Karpas-422 (cell line): ENCODE data around the gene KCNN3. TPM values are rescaled to one million over a fixed set of nuclear protein-coding genes. Genes with fewer than 3 reads are reported as not detected.

Experiments
- DNase-seq: peaks from one replicate; pipeline ENCODE4 v3.0.0-alpha.2; 2015
- H2AFZ ChIP-seq: fragments of 200-600 bp; sonication (generic); 2 replicates; pipeline ENCODE4 v1.6.1; 2014; ENCODE audit warnings: antibody characterized with exemption, low read length, mixed read lengths
- H3K27ac ChIP-seq: fragments of 200-600 bp; sonication (generic); 2 replicates; pipeline ENCODE4 v1.5.1; 2014; ENCODE audit warnings: mild to moderate bottlenecking, low read length, moderate library complexity
- H3K27me3 ChIP-seq: fragments of 200-600 bp; sonication (generic); 2 replicates; pipeline ENCODE4 v1.6.1; 2014; ENCODE audit warnings: low read length, mixed read lengths
- H3K36me3 ChIP-seq: fragments of 200-600 bp; sonication (generic); 2 replicates; pipeline ENCODE4 v1.6.1; 2014; ENCODE audit warnings: low read length, mixed read lengths; ENCODE audit not compliant: insufficient read depth
- H3K4me1 ChIP-seq: fragments of 200-600 bp; sonication (generic); 2 replicates; pipeline ENCODE4 v1.6.1; 2014; ENCODE audit warnings: mild to moderate bottlenecking, low read length, mixed read lengths
- H3K4me2 ChIP-seq: fragments of 200-600 bp; sonication (generic); 2 replicates; pipeline ENCODE4 v1.6.1; 2014; ENCODE audit warnings: low read length, low read depth, mild to moderate bottlenecking; ENCODE audit not compliant: poor library complexity, severe bottlenecking
- H3K4me3 ChIP-seq: fragments of 200-600 bp; sonication (generic); 2 replicates; pipeline ENCODE4 v1.5.1; 2014; ENCODE audit warnings: mild to moderate bottlenecking, antibody characterized with exemption, low read length, mixed read lengths
- H3K79me2 ChIP-seq: fragments of 200-600 bp; sonication (generic); 2 replicates; pipeline ENCODE4 v1.6.1; 2014; ENCODE audit warnings: mild to moderate bottlenecking, low read length, mixed read lengths
- H3K9ac ChIP-seq: fragments of 200-600 bp; sonication (generic); 2 replicates; pipeline ENCODE4 v1.6.0; 2014; ENCODE audit warnings: low read length
- H3K9me2 ChIP-seq: fragments of 200-600 bp; sonication (generic), shearing (Covaris generic); replicated peaks from 2 replicates; pipeline ENCODE4 v1.6.0; 2014; ENCODE audit warnings: mild to moderate bottlenecking, low read length, moderate library complexity; ENCODE audit not compliant: insufficient read depth
- H3K9me3 ChIP-seq: fragments of 300-700, 200-600 bp; sonication (generic); 2 replicates; pipeline ENCODE4 v1.6.1; 2014; ENCODE audit warnings: low read length, mixed read lengths
- H4K20me1 ChIP-seq: fragments of 200-600 bp; sonication (generic); 2 replicates; pipeline ENCODE4 v1.6.1; 2014; ENCODE audit warnings: mild to moderate bottlenecking, antibody characterized with exemption, low read length, low read depth; ENCODE audit not compliant: insufficient read depth
- total RNA-seq: library from RNA; depleted of rRNA; stranded (reverse); fragments of >200 nt; shearing (Covaris generic); gene quantifications from 2 replicates; pipeline ENCODE4 v1.2.3, GENCODE V29; 2014; ENCODE audit warnings: low replicate concordance

The KCNN3 gene
- total RNA-seq, 1 experiment from 2014 or later = 68.2 TPM

DNA sequence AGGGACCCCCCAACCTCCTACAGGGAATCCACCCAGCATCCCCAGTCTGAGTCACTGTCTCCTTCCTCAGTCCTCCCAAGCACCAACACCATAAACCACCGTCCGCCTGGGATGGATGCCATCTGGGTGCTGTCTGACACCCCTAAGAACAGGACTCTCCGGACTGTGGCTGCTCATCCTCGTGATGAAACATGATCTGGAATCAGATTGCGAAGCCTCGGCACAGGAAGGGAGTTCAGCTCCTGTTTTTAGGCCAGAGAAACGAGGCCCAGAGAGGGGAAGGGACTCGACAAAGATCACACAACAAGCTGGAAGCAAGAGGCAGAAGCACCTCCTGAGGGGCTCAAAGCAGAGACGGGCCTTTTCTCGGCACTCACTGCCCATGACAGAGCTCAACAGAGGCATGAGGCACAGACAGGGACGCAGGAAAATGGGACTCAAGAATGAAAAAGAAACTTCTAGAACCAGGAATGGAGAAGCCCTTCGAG is 8.4 kb downstream of the KCNN3 start:
- peak overlapping the region; percentile 97 for H3K27ac ChIP-seq

DNA sequence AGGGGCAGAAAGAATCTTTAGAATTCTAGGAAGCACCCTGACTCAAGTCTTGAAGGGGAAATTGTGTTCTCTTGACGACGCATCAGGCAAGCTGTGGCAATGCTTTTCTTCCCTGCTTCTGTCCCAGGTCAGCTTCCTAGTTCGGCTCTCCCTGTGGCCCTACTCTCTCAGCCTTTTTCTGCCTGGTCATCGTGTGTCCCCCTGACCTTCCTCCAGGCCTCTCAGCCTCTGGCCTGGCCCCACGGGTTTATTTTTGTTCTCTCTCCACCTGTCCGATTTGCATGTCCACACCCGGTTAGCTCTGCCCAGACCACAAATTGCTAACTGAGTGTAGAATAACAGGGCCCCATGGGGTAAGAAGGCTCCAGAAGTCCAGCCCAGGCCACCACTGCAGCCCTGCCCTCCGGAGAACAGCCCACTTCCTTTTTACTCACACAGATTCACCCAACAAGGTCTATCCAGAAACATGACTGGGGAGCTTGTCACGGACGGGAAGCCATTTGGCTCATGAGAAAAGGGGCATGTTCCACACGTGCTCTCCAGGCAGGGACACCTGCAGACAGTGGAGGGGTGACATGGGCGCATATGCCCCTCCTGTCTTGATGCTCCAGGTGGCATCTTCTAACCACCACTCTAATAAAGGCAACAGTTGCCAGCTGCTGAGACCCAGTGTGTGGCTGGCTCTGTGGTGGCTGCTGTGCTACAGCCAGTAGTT is 9.8 kb downstream of the KCNN3 start:
- peak overlapping the region; percentile 89 for H3K9ac ChIP-seq
- no peaks in the 10 kb centered on the region for H3K27me3 ChIP-seq
- H3K4me2 ChIP-seq = peak overlapping the region; percentile 83
- H2AFZ ChIP-seq = no peak overlapping the region
- H3K4me1 ChIP-seq = peaks cover 100% of the 10 kb centered on the region
- H3K79me2 ChIP-seq = peaks cover 42% of the 10 kb centered on the region
- DNase-seq = peak; percentile 96
- H3K9me2 ChIP-seq = no peaks in the 10 kb centered on the region
- no peaks in the 10 kb centered on the region for H3K9me3 ChIP-seq
- no peaks in the 10 kb centered on the region for H4K20me1 ChIP-seq
- peaks cover 7% of the 10 kb centered on the region; the same call in 1 of the 2 replicates for H3K36me3 ChIP-seq
- H3K4me3 ChIP-seq = peak overlapping the region; percentile 77
- H3K27ac ChIP-seq = peak overlapping the region; percentile 97

More for the DNA sequence above, 8.4 kb downstream of the KCNN3 start:
- Histone ChIP-seq H3K4me1 (peaks cover 100% of the 10 kb centered on the region), H3K4me3 (no peak overlapping the region), H3K4me2 (peak overlapping the region; percentile 83), H3K27me3 (no peaks in the 10 kb centered on the region), H3K9me3 (no peaks in the 10 kb centered on the region), H2AFZ (no peak overlapping the region), H3K79me2 (peaks cover 29% of the 10 kb centered on the region), H3K36me3 (no peaks in the 10 kb centered on the region), H3K9ac (peak overlapping the region; percentile 89), H4K20me1 (no peaks in the 10 kb centered on the region), H3K9me2 (no peaks in the 10 kb centered on the region)
- DNase-seq = peak; percentile 44

DNA sequence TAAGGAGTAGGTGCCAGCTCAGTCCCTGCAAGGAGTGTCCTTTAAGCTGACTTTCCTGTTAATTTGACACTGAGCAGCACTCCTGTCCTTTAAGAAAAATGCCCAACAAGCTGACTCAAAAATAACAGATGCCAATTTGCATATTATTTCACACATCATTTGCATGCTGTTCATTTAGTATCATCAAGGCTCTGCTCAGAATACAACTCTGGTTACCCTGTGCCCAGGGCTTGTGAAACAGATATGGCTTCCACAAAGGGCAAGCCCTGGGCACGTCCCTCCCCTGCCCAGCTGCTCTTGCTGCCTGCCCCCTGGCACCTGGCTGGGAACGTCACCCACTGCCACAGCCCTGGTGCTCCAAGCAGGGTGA is 10.3 kb downstream of the KCNN3 start:
- Histone ChIP-seq H3K79me2 (peaks cover 44% of the 10 kb centered on the region), H3K9ac (peak overlapping the region; percentile 89), H3K4me1 (peaks cover 95% of the 10 kb centered on the region), H3K36me3 (peaks cover 7% of the 10 kb centered on the region; the same call in 1 of the 2 replicates), H3K9me3 (no peaks in the 10 kb centered on the region), H4K20me1 (no peaks in the 10 kb centered on the region), H3K9me2 (no peaks in the 10 kb centered on the region), H3K27me3 (no peaks in the 10 kb centered on the region), H3K4me3 (peak overlapping the region; percentile 77), H2AFZ (no peak overlapping the region), H3K4me2 (peak overlapping the region; percentile 83), H3K27ac (peak overlapping the region; percentile 97)
- peak; percentile 93 for DNase-seq

DNA sequence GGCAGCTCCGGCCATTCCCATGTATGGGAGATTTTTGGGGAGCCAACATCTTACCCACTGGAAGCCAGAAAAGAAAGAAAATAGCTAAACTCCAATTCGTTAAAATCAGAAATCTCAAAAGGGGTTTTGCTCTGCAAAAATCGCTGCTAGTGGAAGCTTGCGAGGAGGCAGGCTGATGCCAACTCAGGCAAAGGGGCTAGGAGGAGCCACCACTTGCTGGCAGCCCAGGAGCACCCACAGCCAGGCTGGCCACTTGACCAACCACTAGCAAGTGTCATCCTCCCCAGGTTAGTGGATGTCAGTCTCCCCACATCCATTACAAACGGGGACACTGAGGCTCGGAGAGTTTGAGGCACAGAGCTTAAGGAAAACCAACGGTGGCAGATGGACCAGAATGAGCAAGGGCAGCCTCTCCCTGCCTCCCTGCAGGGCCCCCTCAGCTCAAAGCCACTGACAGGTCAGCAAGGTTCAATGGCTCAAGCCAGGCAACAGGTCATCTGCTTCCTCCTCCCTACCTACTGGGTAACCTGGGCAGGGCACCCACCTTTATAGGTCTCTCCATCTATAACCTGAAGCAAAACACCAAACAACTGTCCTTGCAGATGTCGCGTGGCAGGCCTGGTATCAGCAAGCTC is 10.8 kb downstream of the KCNN3 start:
- no peaks in the 10 kb centered on the region for H3K9me2 ChIP-seq
- peaks cover 93% of the 10 kb centered on the region for H3K4me1 ChIP-seq
- H3K4me3 ChIP-seq = peak overlapping the region; percentile 77
- peak overlapping the region; percentile 97 for H3K27ac ChIP-seq
- peaks cover 47% of the 10 kb centered on the region for H3K79me2 ChIP-seq
- peak overlapping the region; percentile 83 for H3K4me2 ChIP-seq
- DNase-seq = peak; percentile 63
- peak overlapping the region; percentile 89 for H3K9ac ChIP-seq
- H3K36me3 ChIP-seq = peaks cover 7% of the 10 kb centered on the region; the same call in 1 of the 2 replicates
- H4K20me1 ChIP-seq = no peaks in the 10 kb centered on the region
- no peaks in the 10 kb centered on the region for H3K27me3 ChIP-seq
- H2AFZ ChIP-seq = no peak overlapping the region
- no peaks in the 10 kb centered on the region for H3K9me3 ChIP-seq

DNA sequence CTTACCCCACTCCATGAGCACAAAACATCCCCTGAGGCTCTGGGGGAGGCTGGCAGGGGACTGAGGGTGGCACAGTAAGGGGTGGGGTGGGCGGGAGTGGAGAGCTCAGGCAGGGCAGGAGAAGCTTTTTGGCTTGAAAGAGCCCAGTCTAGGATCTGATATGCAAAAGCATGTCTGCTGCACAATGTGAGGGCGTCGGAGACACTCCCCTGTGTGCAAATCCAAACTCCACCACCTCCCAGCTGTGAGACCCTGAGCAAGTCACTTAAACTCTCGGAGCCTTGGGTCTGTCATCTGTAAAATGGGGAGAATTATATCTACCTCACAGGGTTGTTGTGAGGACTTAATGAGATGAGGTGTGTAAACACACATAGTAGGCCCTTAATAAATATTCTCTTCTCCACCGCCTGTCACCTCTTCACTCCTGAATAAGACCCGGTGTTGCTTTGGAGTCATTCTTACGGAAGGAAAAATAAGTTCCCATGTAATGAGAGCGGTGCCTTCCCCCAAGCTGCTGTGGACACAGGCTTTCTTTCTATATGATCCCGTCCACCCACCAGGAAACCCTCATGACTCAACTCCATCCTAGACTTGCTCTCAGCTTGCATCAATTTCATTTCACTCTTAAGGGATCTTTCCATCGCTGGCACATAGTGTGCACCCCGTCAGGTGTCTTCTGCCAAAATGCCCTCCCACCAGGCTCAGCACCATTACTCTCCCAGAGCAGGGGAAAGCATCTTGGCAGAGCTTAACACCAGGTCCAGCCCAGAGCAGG is 12.5 kb downstream of the KCNN3 start:
- peaks cover 7% of the 10 kb centered on the region; the same call in 1 of the 2 replicates for H3K36me3 ChIP-seq
- peak overlapping the region; percentile 89 for H3K9ac ChIP-seq

DNA sequence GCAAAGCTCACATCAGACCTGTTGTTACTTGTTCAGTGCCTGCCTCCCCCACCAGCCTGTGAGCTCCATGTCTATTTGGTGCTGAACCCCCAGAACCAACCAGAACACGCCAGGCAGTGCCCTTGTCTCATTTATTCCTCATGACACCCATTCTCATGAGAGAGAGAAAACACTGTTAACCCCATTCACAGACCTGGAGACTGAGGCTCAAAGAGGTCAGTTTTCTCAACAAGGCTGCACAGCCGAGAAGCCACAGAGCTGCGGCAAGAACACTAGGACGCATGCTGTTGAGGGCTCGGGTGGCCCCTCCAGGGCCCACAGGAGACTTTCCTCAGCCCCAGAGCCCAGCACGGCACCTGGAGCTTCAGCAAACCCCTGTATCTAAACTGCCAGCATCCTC is 13.1 kb downstream of the KCNN3 start:
- Histone ChIP-seq H3K4me3 (peak overlapping the region; percentile 58), H3K9me3 (no peaks in the 10 kb centered on the region), H4K20me1 (no peaks in the 10 kb centered on the region), H3K27me3 (no peaks in the 10 kb centered on the region), H2AFZ (no peak overlapping the region), H3K4me2 (peak overlapping the region; percentile 83), H3K36me3 (peaks cover 7% of the 10 kb centered on the region; the same call in 1 of the 2 replicates), H3K9me2 (no peaks in the 10 kb centered on the region), H3K27ac (peak overlapping the region; percentile 97), H3K79me2 (peaks cover 63% of the 10 kb centered on the region), H3K4me1 (peaks cover 81% of the 10 kb centered on the region), H3K9ac (peak overlapping the region; percentile 65)
- DNase-seq = no peak

More for the DNA sequence above, 12.5 kb downstream of the KCNN3 start:
- peaks cover 81% of the 10 kb centered on the region for H3K4me1 ChIP-seq
- peak overlapping the region; percentile 83 for H3K4me2 ChIP-seq
- H3K9me2 ChIP-seq = no peaks in the 10 kb centered on the region
- no peaks in the 10 kb centered on the region for H4K20me1 ChIP-seq
- peak overlapping the region; percentile 97 for H3K27ac ChIP-seq
- peaks cover 57% of the 10 kb centered on the region for H3K79me2 ChIP-seq
- no peaks in the 10 kb centered on the region for H3K27me3 ChIP-seq
- peak; percentile 89 for DNase-seq
- no peak overlapping the region for H2AFZ ChIP-seq
- no peaks in the 10 kb centered on the region for H3K9me3 ChIP-seq
- peak overlapping the region; percentile 77 for H3K4me3 ChIP-seq

DNA sequence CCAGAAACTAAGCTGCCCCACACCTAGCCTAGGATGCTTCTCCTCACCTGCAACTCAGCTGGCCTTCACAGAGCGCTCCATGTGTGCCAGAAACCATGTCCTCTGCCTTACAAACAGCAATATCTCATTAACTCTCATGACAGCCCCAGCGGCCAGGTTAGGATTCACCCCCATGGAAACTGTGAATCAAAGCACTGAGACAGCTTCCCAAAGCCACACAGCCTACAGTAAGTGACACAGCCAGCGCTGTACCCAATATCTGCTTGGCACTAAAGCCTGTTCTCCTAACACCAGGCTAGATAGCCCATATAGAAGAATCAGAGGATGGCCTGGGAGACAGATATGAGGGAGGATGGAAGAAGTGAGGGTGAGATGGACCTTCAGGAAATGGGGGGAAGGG is 13.5 kb downstream of the KCNN3 start:
- H3K4me3 ChIP-seq = peak overlapping the region; percentile 58
- peaks cover 68% of the 10 kb centered on the region for H3K79me2 ChIP-seq
- H3K27me3 ChIP-seq = no peaks in the 10 kb centered on the region
- peaks cover 7% of the 10 kb centered on the region; the same call in 1 of the 2 replicates for H3K36me3 ChIP-seq
- H2AFZ ChIP-seq = no peak overlapping the region
- DNase-seq = peak; percentile 47
- peaks cover 81% of the 10 kb centered on the region for H3K4me1 ChIP-seq
- no peaks in the 10 kb centered on the region for H3K9me3 ChIP-seq
- H3K4me2 ChIP-seq = peak overlapping the region; percentile 83
- H3K9me2 ChIP-seq = no peaks in the 10 kb centered on the region
- H3K9ac ChIP-seq = peak overlapping the region; percentile 65
- peak overlapping the region; percentile 97 for H3K27ac ChIP-seq
- no peaks in the 10 kb centered on the region for H4K20me1 ChIP-seq
